Stimulated activated CD4-positive, alpha-beta T cell treated with anti-CD3 and anti-CD28 coated beads, Interleukin-4, amount 100 ng/mL, for 4 hours (primary cell): ENCODE measurements around the gene ITPRID2.
"Not testable (repeated sequence)": the region's sequence is repeated elsewhere in the genome, so short reads cannot be mapped to it uniquely, and the experiment has no call there.

ENCODE experiments used
- DNase-seq, 2 experiments: peaks; one replicate each; pipeline ENCODE4 v3.0.0-alpha.2; 2020

The ITPRID2 gene

DNA sequence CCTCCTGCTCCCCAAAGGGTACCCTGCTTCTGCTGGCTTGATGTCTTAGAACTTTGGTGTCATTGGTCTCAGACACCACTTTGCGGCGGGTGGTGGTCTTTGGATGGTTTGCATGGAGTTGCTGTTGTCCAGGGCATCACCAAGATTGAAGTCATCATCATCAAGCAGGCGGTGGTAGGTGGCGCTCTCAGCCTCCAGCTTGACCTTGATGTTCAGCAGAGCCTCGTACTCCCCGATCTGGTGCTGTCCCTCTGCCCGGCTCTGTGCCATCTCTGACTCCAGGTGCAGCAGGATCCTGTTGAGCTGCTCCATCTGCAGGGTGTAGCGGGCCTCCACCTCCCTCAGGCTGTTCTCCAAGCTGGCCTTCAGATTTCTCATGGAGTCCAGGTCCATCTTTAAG is 69.6 kb downstream of the ITPRID2 start:
- not testable (repeated sequence) for DNase-seq

DNA sequence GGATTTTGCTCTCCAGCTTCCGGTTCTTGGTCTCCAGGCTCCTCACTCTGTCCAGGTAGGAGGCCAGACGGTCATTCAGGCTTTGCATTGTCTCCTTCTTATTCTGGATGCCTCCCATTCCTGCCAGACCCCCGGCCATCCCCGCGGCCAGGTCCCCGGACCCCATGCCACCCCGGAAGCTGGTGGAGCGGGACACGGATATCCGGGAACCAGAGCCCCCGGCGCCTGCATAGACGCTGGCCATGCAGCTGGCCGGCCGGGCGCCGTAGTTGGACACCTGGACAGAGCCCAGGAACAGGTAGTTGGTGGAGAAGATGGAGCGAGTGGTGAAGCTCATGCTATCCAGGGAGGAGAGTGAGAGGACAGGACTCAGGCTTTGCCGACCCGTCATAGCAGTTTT is 70.6 kb downstream of the ITPRID2 start:
- no peak for DNase-seq

DNA sequence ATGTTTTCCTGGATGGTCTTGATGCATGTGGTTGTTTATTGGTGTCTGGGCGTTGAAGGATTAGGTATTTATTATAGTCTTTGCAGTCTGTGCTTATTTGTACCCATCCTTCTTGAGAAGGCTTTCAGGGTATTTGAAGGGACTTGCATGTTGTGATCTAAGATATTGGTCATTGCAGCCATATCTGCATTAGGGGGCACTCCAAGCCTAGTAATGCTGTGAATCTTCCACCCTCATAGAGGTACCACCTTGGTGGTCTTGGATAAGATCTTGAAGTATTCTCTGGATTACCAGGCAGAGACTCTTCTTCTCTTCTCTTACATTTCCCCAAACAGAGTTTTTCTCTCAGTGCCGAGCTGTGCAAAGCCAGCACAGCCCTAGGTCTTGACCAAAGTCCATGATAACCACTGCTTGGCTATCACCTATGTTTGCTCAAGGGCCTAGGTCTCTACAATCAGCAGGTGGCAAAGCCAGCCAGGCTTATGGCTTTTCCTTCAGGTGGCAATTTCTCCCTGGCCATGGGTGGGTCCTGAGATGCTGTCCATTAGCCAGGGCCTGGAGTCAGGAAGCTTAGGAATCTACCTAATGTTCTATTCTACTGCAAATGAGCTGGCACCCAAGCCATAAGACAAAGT is 78.7 kb downstream of the ITPRID2 start:
- no peak for DNase-seq

DNA sequence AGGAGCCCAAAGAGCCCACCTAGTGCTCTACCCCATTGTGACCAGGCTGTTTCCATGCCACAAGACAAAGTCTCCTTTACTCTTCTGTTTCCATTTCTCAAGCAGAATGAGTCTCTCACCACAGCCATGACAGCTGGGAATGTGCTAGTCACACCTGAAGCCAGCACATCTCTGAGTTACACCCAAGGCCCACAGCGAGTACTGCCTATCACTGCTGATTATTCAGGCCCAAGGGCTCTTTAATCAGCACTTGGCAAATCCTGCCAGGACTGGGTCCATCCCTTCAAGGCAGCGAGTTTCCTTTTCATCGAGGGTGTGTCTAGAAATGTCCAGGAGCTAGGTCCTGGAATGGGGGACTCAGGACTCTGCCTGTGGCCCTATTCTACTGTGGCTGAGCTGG is 79.5 kb downstream of the ITPRID2 start:
- DNase-seq, result no peak

DNA sequence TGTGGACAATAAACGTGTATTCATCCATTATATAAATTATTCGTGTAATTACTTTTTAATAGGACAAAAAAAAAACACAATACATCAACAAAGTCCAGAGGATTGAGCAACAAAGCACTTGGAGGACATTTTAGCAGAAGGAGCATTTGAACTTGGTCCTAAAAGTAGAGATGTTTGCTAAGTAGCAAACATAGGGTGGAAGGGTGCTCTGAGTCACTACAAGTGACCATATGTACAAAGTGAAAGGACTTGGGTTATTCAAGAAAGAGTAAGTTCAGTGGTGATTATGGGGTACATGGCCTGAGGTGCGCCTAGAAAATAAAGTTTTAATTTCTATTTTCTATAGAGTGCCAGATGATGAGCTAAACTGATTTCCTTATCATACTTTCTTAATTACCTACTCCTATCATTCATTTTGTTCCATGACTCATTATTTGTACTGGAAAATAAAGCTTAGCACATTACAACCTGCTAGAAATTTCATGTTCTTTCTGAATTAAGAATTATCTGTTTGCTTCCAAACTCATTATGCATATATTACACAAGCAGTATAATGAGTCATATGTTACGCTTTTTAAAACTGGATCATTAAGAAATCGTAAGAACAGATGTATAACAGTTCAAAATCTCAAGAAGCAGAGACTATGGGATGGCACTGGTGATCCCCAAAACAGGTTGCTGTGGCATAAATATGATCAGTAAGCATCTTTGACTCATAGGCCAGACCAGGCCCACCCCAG is 81.1 kb downstream of the ITPRID2 start:
- no peak for DNase-seq

DNA sequence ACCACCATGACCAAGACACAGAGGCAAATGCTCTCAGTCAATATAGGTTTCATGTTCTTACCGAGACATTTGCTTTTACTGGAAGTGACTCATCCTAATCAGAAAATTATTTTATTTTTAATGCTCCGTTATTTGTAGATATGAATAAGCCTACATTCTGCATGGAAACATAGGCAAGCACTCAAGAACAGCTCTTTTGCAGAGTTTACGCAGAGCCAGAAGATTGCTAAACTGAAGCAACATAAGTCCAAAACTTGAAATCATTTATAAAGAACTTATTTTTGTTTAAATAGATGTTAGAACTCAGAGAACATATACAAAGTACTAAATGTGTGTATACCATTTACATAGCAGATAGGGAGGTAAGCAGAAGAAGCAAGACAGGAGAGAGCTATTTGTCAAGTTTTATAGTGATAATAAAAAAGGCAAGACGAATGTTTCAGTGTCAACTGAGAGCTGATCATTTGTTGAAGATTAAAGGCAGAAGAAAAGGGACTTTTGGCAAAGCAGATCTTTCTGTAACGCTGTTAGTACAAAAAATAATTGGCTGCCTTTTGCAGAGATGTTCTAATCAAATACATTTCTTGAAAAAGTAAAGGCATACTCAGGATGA is 81.7 kb downstream of the ITPRID2 start:
- no peak for DNase-seq

DNA sequence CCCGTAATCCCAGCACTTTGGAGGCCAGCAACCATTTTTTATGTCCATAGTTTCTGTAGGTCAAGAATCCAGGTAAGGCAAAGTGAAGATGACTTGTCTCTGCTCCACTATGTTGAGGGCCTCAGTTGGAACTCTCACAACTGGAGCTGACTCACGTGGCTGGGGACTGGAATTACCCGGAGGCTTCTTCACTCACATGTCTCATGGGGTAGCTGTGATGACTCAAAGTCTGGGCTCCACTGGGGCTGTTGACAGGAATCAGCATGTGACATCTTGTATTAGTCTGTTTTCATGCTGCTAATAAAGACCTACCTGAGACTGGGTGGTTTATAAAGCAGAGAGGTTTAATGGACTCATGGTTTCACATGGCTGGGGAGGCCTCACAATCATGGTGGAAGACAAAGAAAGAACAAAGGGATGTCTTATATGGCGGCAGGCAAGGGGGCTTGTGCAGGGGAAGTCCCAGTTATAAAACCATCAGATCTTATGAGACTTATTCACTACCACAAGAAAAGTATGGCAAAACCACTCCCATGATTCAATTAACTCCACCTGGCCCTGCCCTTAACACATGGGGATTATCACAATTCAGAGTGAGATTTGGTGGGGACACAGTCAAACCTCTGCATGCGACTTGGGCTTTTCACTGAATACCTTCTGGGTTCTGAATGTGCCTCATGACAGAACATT is 86.3 kb downstream of the ITPRID2 start:
- peak in 1 of 2 experiments; percentile 8 for DNase-seq

DNA sequence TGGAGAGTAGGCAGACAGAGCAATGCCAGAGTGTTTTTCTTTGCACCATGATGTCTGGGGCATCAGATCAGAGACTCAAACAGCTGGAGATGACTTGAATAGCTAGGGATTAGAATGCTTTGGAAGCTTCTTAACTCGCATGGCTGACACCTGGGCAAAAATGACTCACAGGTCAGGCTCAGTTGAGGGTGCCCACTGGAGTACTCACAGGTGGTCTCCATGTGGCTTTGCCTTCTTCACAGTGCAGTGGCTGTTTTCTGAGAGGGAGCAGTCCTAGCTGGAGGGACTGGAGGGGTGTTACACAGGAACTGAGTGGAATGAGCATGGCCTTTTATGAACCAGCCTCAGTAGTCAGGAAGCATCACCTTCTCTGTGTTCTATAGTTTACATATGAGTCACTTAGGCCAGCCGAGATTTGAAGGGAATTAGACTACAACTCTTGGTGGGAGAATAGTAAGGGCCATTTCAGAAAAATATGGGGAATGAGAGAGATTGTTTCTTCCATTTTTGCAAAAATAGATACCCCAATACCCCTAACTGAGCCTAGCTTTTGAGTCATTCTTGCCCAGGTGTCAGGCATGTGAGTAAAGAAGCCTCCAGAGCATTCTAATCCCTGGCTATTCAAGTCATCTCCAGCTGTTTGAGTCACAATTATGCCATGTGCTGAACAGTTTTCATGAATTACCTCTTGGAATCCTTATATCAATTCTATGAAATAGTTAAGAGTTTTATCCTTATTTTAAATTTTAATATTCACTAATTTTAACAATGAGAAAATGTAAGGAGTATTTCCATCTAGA is 87.0 kb downstream of the ITPRID2 start:
- DNase-seq, result no peak
